HG03045 (cell line): ENCODE measurements around the gene BPGM.

Source experiments
- ATAC-seq: cut with Tn5 transposase; IDR thresholded peaks from one replicate; pipeline ENCODE4 v1.9.1; 2021; ENCODE audit warnings: mild to moderate bottlenecking, moderate library complexity; ENCODE audit not compliant: unreplicated experiment

The BPGM gene

GRCh38 chr7:134646425-134647305, at the start of gene BPGM:
TSS of gene BPGM (plus strand) at chr7:134646853. CDS start at chr7:134661508, 14,655 bp downstream.
- ATAC-seq, result peak; percentile 99

DNA sequence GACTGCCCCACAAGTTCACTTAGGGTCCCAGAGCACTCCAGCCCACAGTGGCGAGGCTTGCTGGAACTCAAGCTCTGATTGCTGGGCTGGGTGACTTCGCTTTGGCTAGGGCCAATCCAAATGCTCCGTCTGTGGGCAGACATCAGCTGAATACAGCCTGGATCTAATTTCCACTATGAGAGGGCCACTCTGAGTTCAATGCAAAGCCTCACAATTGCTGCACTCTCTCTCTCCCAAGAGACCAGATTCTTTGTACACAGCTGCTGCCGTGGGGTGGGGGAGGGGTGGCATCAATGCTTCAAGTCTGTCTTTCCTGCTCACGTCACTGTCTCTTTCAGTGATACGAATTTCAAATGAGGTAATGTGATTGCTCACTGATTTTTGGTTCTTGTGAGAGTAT, 47.3 kb upstream of the BPGM start:
- no peak for ATAC-seq

GRCh38 chr7:134601459-134601858, 45.2 kb upstream of the BPGM start:
- no peak for ATAC-seq

GRCh38 chr7:134602881-134603451, 43.7 kb upstream of the BPGM start:
- no peak for ATAC-seq

GRCh38 chr7:134605978-134606923, 40.4 kb upstream of the BPGM start:
- ATAC-seq, result peak; percentile 86

- no peak for ATAC-seq
Measured at GRCh38 chr7:134611611-134612151, 35.0 kb upstream of the BPGM start.

DNA sequence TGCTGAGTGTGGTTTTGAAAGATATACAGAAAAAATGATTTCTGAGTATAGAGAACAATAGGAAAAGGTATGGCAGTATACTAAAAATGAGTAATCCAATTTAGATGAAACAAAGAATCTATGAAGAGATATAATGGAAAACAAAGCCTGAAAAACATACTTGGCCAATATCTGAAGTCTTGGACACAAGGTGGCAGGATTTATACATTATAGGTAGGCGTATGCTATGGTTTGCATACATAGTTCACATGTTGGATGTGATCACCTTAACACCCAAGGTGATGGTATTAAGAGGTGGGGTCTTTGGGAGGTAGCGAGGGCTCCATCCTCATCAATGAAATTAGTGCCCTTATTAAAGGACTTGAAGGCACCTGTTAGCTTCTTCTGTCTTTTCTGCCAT, 34.5 kb upstream of the BPGM start:
- no peak for ATAC-seq

DNA sequence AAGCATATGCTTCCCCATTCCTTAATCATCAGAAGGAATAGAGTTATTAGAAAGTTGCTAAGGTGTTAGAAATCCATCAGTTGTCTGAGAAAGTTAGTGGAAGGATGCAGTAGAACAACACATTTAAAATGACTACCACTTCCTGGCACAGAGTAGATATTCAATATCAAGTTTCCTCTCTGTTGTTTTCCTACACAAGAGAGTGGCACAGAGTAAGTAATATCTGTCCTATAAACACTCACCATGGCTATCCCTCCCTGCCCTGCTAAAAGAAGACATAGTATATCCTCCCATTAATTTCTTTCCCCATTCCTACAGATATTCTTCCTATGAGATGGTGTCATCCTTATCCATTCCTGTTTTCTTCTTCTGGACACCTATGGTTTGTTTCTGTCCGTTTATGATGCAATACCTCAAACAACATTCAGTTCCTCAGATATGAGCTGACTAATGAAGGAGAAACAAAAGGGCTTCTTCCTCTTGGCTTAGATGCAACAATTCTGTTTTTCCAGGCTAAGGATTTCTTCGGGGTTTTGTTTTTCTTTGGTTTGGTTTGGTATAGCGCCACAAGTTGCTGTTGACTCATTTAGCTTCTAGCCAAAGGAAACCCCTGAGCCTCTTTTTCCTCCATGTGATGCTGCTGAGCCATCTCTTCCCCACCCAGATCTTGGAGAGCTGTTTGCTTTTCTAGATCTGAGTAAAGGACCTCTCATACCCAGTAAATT, 32.9 kb upstream of the BPGM start:
- no peak for ATAC-seq

DNA sequence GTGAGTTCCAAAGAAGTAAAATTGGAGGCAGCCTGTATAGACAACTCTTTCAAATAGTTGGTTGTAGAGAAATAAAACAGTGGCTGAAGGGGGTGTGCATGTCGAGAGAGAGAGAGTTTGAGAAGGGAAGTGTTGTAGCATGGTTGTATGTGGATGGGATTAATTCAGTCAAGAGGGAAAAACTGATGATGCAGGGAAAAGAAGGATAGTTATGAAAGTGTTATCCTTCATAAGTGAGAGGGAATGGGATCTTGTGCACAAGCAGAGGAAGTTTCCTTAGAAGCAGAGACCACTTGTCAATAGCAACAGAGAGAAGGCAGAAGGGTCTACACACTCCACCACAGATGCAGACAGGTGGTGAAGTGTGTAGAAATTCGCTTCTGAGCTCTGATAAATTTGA, 30.0 kb upstream of the BPGM start:
- no peak for ATAC-seq

DNA sequence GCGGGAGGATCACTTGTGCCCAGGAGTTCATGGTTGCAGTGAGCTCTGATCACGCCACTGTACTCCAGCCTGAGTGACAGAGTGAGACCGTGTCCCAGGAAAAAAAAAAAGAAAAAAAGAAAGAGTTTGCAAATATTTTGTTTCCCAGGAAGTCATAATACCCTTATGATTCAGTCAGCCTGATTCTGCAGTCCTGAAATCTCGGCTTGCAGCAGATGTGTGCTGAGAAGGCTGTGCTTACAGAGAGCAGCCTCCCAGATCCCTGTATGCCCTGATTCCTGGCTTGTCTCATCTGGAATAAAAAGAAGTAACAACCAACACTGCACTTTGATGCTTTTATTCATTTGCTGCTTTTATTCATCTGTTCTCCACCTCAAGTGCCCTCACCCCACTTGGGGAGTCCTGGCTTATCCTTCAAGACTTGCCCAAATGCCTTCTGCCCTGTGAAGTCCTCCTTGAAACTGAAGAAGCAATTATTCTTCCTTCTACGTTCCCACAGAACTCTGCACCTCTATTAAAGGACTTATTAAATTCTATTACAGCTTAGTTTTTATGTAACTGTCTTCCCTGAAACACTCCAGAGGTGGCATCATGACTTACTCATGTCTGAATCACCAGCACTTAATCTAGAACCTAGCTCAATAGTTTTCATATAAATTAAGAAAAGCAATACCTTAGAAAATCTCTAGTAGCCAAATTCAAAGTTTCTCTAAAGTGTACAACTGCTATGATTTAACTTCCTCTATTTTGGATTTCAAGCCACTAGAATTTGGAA, 27.7 kb upstream of the BPGM start:
- no peak for ATAC-seq

DNA sequence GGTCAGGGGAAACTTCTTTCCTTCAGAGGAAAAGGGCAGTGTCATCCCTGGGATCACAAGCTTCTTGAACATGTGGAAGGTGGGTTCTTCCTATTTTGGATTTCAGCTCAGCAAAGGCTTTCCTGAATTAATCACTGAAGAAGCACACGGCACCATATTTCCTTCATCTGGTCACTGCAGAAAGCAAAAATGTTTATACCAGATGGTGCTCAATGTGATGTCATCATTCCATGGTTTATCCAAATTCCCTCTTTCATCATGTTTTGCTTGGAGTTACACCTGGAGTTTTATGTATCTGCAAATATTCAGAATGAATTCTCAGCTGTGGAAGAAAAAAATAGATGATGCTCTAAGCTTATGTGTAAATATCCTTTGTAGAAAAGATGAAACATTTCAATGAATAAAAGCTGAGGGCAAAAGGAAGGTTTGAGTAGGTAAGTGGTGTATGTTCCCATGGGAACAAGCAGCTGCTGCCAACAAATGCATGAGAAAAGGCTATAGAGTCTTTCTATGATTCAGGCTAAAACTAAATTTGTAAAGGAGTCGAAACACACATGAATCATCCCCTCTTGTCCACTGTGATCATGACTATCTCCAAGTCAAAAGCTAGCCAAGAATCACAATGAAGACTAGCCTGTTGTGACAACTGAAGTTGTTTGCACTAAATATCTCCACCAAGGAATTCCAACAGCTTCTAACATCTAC, 26.9 kb upstream of the BPGM start:
- no peak for ATAC-seq

- no peak for ATAC-seq
Measured at GRCh38 chr7:134622303-134622995, 24.2 kb upstream of the BPGM start.

- ATAC-seq, result no peak
Measured at GRCh38 chr7:134623193-134623592, 23.5 kb upstream of the BPGM start.

DNA sequence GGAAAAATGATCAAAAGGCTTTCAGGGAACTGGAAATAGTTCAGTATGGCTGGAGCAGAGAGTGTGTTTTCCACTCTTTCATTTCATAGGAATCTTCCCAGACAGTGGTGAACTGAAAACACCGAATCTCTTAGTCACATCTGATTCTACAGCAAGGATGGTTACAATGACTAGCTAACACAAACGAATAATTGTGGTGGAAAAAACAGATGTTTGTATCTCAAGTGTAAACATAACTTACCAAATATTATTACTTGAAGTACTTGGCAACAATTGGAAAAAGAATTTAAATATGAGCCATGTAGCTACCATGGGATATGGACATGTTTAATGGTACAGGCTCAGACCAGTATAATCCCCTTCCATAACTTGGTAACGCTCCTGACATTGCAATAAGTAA, 21.1 kb upstream of the BPGM start:
- ATAC-seq, result no peak

DNA sequence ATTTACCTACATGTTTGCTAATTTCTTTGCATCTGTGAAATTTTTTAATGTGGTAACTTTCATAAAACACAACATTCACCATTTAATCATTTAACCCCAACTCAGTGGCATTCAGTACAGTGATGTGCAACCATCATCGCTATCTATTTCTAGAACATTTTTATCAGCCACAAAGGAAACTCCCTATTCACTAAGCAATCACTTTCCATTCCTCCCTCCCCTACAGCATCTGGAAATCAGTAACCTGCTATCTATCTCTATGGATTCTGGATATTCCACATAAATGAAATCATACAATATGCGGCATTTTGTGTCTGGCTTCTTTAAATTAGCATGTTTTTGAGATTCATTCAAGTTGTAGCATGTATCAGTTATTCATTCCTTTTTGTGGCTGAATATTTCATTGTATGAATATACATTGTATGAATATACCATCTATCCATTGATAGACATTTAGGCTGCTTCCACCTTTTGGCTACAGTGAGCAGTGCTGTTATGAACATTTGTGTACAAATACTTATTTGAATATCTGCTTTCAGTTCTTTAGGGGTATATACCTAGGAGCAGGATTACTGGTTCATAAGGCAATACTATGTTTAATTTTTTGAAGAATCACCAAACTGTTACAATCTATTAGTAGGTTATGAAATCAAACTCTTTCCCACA, 19.4 kb upstream of the BPGM start:
- ATAC-seq, result no peak

DNA sequence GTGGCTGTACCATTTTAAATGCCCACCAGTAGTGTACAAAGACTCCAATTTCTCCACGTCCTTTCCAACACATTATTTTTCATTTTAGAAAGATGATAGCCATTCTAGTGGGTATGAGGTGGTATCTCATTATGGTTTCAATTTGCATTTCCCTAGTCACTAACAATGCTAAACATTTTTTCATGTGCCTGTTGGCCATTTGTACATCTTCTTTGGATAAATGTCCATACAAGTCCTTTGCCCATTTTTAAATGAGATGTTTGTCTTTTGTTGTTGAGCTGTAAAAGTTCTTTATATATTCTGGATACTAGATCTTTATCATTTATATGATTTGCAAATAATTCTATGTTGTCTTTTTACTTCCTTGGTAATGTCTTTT, 18.9 kb upstream of the BPGM start:
- ATAC-seq, result no peak

GRCh38 chr7:134629445-134629844, 17.2 kb upstream of the BPGM start:
- ATAC-seq, result no peak

- no peak for ATAC-seq
Measured at GRCh38 chr7:134630237-134630636, 16.4 kb upstream of the BPGM start.
